HG03280 (cell line): ENCODE data around the gene CCN5.

Experiments used
- ATAC-seq: cut with Tn5 transposase; IDR thresholded peaks from one replicate; pipeline ENCODE4 v1.9.1; 2021; ENCODE audit warnings: mild to moderate bottlenecking, moderate library complexity; ENCODE audit not compliant: unreplicated experiment

CCN5 gene

GRCh38 chr20:44715499-44716308 is 535 bp downstream of the CCN5 start:
- ATAC-seq, result no peak

GRCh38 chr20:44716309-44717106 is 1.3 kb downstream of the CCN5 start:
- ATAC-seq, result no peak

- no peak for ATAC-seq
These were observed 2.8 kb downstream of the CCN5 start for GRCh38 chr20:44717986-44718385.

- ATAC-seq, result no peak
These were observed 4.7 kb downstream of the CCN5 start for GRCh38 chr20:44719841-44720240.

GRCh38 chr20:44720621-44720996 is 5.4 kb downstream of the CCN5 start:
- ATAC-seq, result no peak

- no peak for ATAC-seq
These were observed 6.0 kb downstream of the CCN5 start for GRCh38 chr20:44720997-44721784.

- no peak for ATAC-seq
These were observed 6.6 kb downstream of the CCN5 start for GRCh38 chr20:44721785-44722054.

GRCh38 chr20:44722990-44723389 is 7.8 kb downstream of the CCN5 start:
- ATAC-seq, result no peak

- no peak for ATAC-seq
These were observed 8.2 kb downstream of the CCN5 start for GRCh38 chr20:44723391-44723790.

GRCh38 chr20:44723798-44724362 is 8.7 kb downstream of the CCN5 start:
- ATAC-seq, result no peak

- no peak for ATAC-seq
These were observed 9.4 kb downstream of the CCN5 start for GRCh38 chr20:44724423-44725091.

- no peak for ATAC-seq
These were observed 10.7 kb downstream of the CCN5 start for GRCh38 chr20:44725837-44726236.

GRCh38 chr20:44727039-44727438 is 11.9 kb downstream of the CCN5 start:
- ATAC-seq, result no peak

- ATAC-seq, result no peak
These were observed 12.5 kb downstream of the CCN5 start for GRCh38 chr20:44727651-44728050.

GRCh38 chr20:44728801-44729443 is 13.8 kb downstream of the CCN5 start:
- no peak for ATAC-seq

GRCh38 chr20:44730441-44730840 is 15.3 kb downstream of the CCN5 start:
- no peak for ATAC-seq

GRCh38 chr20:44731657-44732056 is 16.5 kb downstream of the CCN5 start:
- ATAC-seq, result no peak

- no peak for ATAC-seq
These were observed 17.2 kb downstream of the CCN5 start for GRCh38 chr20:44732327-44732726.

- no peak for ATAC-seq
These were observed 18.3 kb downstream of the CCN5 start for GRCh38 chr20:44733341-44734069.

- no peak for ATAC-seq
These were observed 19.8 kb downstream of the CCN5 start for GRCh38 chr20:44734938-44735337.
